A673 (cell line): ENCODE data around the gene IMMP2L.

Source experiments
- EZH2 ChIP-seq: fragments of 200-600 bp; sonication (generic); IDR thresholded peaks from 2 replicates; pipeline ENCODE4 v1.6.1; 2017; ENCODE audit warnings: borderline replicate concordance, low read depth, mild to moderate bottlenecking, mixed read lengths, antibody characterized with exemption, low read length; ENCODE audit not compliant: poor library complexity, severe bottlenecking
- TF ChIP-seq, protein P1 (sequence below): fragments of 300-800, 200-600 bp; sonication (generic); conservative IDR thresholded peaks from 2 replicates; pipeline ENCODE4 v1.5.1; 2017; ENCODE audit warnings: low read depth, mild to moderate bottlenecking, antibody characterized with exemption, low read length, moderate library complexity, mixed read lengths

DNA sequence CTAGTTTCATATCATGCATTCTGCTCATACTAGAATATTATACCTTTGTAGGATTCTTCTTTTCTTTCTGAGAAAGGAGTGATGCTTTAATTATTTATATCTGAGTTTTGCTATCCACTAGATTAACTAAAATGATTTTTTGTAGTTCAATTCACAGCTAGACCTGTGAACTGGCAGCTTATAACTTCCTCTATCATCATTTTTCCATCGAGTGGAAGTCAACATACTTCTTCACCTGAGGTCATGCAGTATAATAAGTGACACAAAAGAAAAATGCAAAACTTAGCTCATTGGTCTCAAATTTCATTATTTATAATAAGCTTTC, 463.4 kb downstream of the IMMP2L start:
- TF ChIP-seq, protein P1, sequence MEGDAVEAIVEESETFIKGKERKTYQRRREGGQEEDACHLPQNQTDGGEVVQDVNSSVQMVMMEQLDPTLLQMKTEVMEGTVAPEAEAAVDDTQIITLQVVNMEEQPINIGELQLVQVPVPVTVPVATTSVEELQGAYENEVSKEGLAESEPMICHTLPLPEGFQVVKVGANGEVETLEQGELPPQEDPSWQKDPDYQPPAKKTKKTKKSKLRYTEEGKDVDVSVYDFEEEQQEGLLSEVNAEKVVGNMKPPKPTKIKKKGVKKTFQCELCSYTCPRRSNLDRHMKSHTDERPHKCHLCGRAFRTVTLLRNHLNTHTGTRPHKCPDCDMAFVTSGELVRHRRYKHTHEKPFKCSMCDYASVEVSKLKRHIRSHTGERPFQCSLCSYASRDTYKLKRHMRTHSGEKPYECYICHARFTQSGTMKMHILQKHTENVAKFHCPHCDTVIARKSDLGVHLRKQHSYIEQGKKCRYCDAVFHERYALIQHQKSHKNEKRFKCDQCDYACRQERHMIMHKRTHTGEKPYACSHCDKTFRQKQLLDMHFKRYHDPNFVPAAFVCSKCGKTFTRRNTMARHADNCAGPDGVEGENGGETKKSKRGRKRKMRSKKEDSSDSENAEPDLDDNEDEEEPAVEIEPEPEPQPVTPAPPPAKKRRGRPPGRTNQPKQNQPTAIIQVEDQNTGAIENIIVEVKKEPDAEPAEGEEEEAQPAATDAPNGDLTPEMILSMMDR: no peak
- TF ChIP-seq EZH2: no peak
